ENCODE data around the gene B3GAT1.

Gene B3GAT1

DNA sequence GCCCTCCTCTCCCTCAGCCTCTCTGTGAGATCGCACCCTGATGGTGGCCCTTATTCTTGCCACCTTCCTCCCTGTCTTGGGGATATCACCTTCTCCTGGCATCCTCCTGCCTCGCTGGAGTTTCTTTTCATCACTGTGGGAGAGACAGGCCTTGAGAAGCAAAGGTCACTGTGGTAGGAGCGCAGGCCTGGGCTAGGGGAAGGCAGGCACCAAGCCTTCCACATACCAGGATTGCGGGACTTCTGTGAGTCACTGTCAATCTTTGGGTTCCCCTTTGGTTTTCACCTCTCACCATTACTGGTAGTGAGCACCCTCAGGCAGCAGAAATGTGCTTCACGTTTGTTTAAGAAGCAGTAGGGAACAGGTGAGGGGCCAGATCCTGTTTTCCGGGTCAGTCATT lies 31.2 kb upstream of the B3GAT1 start:
- Histone ChIP-seq H3K9ac (ENCODE audit: low read length) (no peak overlapping the region), H3K79me2 (ENCODE audit: low read length) (no peaks in the 10 kb centered on the region), H3K4me2 (ENCODE audit: low read depth, low read length) (no peak overlapping the region), H2AFZ (ENCODE audit: low read length) (no peak overlapping the region), H3K27ac (ENCODE audit: low read length) (no peak overlapping the region), H4K20me1 (ENCODE audit: insufficient read depth, low read length) (no peaks in the 10 kb centered on the region), H3F3A (ENCODE audit: insufficient read depth, low read length) (no peaks in the 10 kb centered on the region), H3K9me2 (replicated peaks; ENCODE audit: insufficient read depth, low read length) (no peaks in the 10 kb centered on the region), H3K4me1 (ENCODE audit: low read length) (no peaks in the 10 kb centered on the region), H3K27me3 (replicated peaks; ENCODE audit: insufficient read depth, low read length) (no peaks in the 10 kb centered on the region), H3K4me3 (ENCODE audit: low read length) (no peak overlapping the region), H3K36me3 (replicated peaks; ENCODE audit: insufficient read depth, low read length) (no peaks in the 10 kb centered on the region), H3K9me3 (replicated peaks; ENCODE audit: insufficient read depth, low read length) (no peaks in the 10 kb centered on the region)
- TF ChIP-seq EZH2phosphoT487 (IDR thresholded peaks at IDR 0.05; ENCODE audit: low read length): no peak
- TF ChIP-seq EZH2 (optimal IDR thresholded peaks at IDR 0.05; ENCODE audit: low read depth, low read length): no peak
- TF ChIP-seq, protein P1, sequence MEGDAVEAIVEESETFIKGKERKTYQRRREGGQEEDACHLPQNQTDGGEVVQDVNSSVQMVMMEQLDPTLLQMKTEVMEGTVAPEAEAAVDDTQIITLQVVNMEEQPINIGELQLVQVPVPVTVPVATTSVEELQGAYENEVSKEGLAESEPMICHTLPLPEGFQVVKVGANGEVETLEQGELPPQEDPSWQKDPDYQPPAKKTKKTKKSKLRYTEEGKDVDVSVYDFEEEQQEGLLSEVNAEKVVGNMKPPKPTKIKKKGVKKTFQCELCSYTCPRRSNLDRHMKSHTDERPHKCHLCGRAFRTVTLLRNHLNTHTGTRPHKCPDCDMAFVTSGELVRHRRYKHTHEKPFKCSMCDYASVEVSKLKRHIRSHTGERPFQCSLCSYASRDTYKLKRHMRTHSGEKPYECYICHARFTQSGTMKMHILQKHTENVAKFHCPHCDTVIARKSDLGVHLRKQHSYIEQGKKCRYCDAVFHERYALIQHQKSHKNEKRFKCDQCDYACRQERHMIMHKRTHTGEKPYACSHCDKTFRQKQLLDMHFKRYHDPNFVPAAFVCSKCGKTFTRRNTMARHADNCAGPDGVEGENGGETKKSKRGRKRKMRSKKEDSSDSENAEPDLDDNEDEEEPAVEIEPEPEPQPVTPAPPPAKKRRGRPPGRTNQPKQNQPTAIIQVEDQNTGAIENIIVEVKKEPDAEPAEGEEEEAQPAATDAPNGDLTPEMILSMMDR (IDR thresholded peaks at IDR 0.05; ENCODE audit: low read length): no peak
- no peak for DNase-seq

- no peak overlapping the region for H3K27ac ChIP-seq (ENCODE audit: low read length)
- H3K4me1 ChIP-seq (ENCODE audit: low read length): no peaks in the 10 kb centered on the region
- no peak for DNase-seq
- H3K79me2 ChIP-seq (ENCODE audit: low read length): no peaks in the 10 kb centered on the region
- no peak overlapping the region for H2AFZ ChIP-seq (ENCODE audit: low read length)
- no peak overlapping the region for H3K4me2 ChIP-seq (ENCODE audit: low read depth, low read length)
- no peaks in the 10 kb centered on the region for H3K27me3 ChIP-seq (replicated peaks; ENCODE audit: insufficient read depth, low read length)
- no peak for TF ChIP-seq EZH2 (optimal IDR thresholded peaks at IDR 0.05; ENCODE audit: low read depth, low read length)
- no peak for TF ChIP-seq EZH2phosphoT487 (IDR thresholded peaks at IDR 0.05; ENCODE audit: low read length)
- TF ChIP-seq, protein P1 (IDR thresholded peaks at IDR 0.05; ENCODE audit: low read length): no peak
- no peaks in the 10 kb centered on the region for H3K36me3 ChIP-seq (replicated peaks; ENCODE audit: insufficient read depth, low read length)
- no peak overlapping the region for H3K9ac ChIP-seq (ENCODE audit: low read length)
- no peaks in the 10 kb centered on the region for H4K20me1 ChIP-seq (ENCODE audit: insufficient read depth, low read length)
- H3K9me2 ChIP-seq (replicated peaks; ENCODE audit: insufficient read depth, low read length): no peaks in the 10 kb centered on the region
- no peaks in the 10 kb centered on the region for H3F3A ChIP-seq (ENCODE audit: insufficient read depth, low read length)
- no peaks in the 10 kb centered on the region for H3K9me3 ChIP-seq (replicated peaks; ENCODE audit: insufficient read depth, low read length)
- no peak overlapping the region for H3K4me3 ChIP-seq (ENCODE audit: low read length)
These were observed 30.2 kb upstream of the B3GAT1 start for GRCh38 chr11:134442246-134442645.

DNA sequence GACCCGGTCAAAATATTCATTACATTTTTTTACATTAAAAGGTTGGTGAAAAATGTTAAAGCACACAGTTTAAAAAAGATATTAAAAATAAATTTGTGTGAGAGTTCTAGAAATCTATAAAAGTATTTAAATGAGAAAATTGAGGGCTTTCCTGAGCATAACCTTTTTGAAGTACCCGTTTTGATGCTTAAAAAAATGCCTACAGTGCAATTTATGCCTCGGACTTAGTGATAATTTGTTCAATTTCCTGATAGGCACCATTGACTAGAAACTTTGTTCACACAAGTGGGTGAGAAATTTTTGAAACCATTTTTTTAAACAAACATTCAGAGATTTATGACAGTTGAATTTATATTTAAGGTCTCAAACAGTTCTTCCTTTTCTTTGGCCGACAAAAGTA lies 29.7 kb upstream of the B3GAT1 start:
- DNase-seq: no peak
- Histone ChIP-seq H3K27ac (ENCODE audit: low read length) (no peak overlapping the region), H3K4me2 (ENCODE audit: low read depth, low read length) (no peak overlapping the region), H3K27me3 (replicated peaks; ENCODE audit: insufficient read depth, low read length) (no peaks in the 10 kb centered on the region), H3K9me3 (replicated peaks; ENCODE audit: insufficient read depth, low read length) (no peaks in the 10 kb centered on the region), H3K9me2 (replicated peaks; ENCODE audit: insufficient read depth, low read length) (no peaks in the 10 kb centered on the region), H3K4me1 (ENCODE audit: low read length) (no peaks in the 10 kb centered on the region), H2AFZ (ENCODE audit: low read length) (no peak overlapping the region), H3F3A (ENCODE audit: insufficient read depth, low read length) (no peaks in the 10 kb centered on the region), H4K20me1 (ENCODE audit: insufficient read depth, low read length) (no peaks in the 10 kb centered on the region), H3K9ac (ENCODE audit: low read length) (no peak overlapping the region), H3K79me2 (ENCODE audit: low read length) (no peaks in the 10 kb centered on the region), H3K36me3 (replicated peaks; ENCODE audit: insufficient read depth, low read length) (no peaks in the 10 kb centered on the region), H3K4me3 (ENCODE audit: low read length) (no peak overlapping the region)
- TF ChIP-seq EZH2 (optimal IDR thresholded peaks at IDR 0.05; ENCODE audit: low read depth, low read length) (no peak), EZH2phosphoT487 (IDR thresholded peaks at IDR 0.05; ENCODE audit: low read length) (no peak)
- TF ChIP-seq, protein P1 (IDR thresholded peaks at IDR 0.05; ENCODE audit: low read length): no peak
